Measurements from ENCODE around the gene CFAP65.

GRCh38 chr2:219087848-219088247 lies 46.5 kb upstream of the CFAP65 start:
- TF ChIP-seq CTCF (IDR thresholded peaks at IDR 0.05) (no peak), EP300 (IDR thresholded peaks at IDR 0.05) (no peak), POLR2AphosphoS5 (IDR thresholded peaks at IDR 0.05) (no peak)
